WTC11 (cell line): ENCODE measurements around the gene GPR151. TPM values are rescaled to one million over a fixed set of nuclear protein-coding genes. Genes with fewer than 3 reads are reported as not detected.

Experiments used
- ATAC-seq: fragments of 200-7000 bp; cut with Tn5 transposase; 2 replicates; pipeline ENCODE4 v1.10.0; 2021; ENCODE audit warnings: mild to moderate bottlenecking, moderate library complexity
- CTCF ChIA-PET: fragments of 300-600 bp; sonication (Branson Sonifier 250); formaldehyde crosslinking; loops from one replicate; lab custom pipeline; 2021; ENCODE audit warnings: antibody characterized with exemption; lab: Charles Lee
- POLR2A ChIA-PET: fragments of 350-600 bp; sonication (Branson Sonifier 250); formaldehyde crosslinking; loops from one replicate; lab custom pipeline; 2021; ENCODE audit warnings: antibody characterized with exemption; lab: Charles Lee
- DNase-seq: peaks from one replicate; pipeline ENCODE4 v3.0.0; 2021; ENCODE audit warnings: low spot score
- H3K27ac Mint-ChIP-seq: 2 replicates; pipeline ENCODE4 v1.8.0; 2021; ENCODE audit warnings: mixed read lengths
- H3K27me3 Mint-ChIP-seq: 2 replicates; pipeline ENCODE4 v1.8.0; 2021; ENCODE audit warnings: low read depth, mild to moderate bottlenecking, moderate library complexity, mixed read lengths
- H3K36me3 Mint-ChIP-seq: 2 replicates; pipeline ENCODE4 v1.8.0; 2021; ENCODE audit warnings: mixed read lengths
- H3K4me1 Mint-ChIP-seq: 2 replicates; pipeline ENCODE4 v1.8.0; 2022; ENCODE audit warnings: mixed read lengths
- H3K4me3 Mint-ChIP-seq: 2 replicates; pipeline ENCODE4 v1.8.0; 2021; ENCODE audit warnings: mild to moderate bottlenecking, moderate library complexity, mixed read lengths
- H3K9me3 Mint-ChIP-seq: 2 replicates; pipeline ENCODE4 v1.8.0; 2021; ENCODE audit warnings: mixed read lengths
- ATF1 ChIP-seq: sonication (generic); formaldehyde crosslinking; IDR thresholded peaks from 2 replicates; pipeline ENCODE4 v1.8.1; 2023; ENCODE audit warnings: mild to moderate bottlenecking, moderate library complexity, missing genetic modification reagents
- ATF3 ChIP-seq: sonication (generic); formaldehyde crosslinking; conservative IDR thresholded peaks from 2 replicates; pipeline ENCODE4 v1.8.1; 2022; ENCODE audit warnings: mild to moderate bottlenecking, missing genetic modification reagents
- ATF6 ChIP-seq: sonication (generic); formaldehyde crosslinking; IDR thresholded peaks from 2 replicates; pipeline ENCODE4 v1.8.1; 2023; ENCODE audit warnings: mild to moderate bottlenecking, missing genetic modification reagents
- ESRRA ChIP-seq: sonication (generic); formaldehyde crosslinking; IDR thresholded peaks from 2 replicates; pipeline ENCODE4 v1.8.1; 2022; ENCODE audit warnings: mild to moderate bottlenecking, missing genetic modification reagents, borderline replicate concordance
- GABPB1 ChIP-seq: sonication (generic); formaldehyde crosslinking; IDR thresholded peaks from 2 replicates; pipeline ENCODE4 v1.8.1; 2023; ENCODE audit warnings: mild to moderate bottlenecking, missing genetic modification reagents
- IRF2 ChIP-seq: sonication (generic); formaldehyde crosslinking; IDR thresholded peaks from 2 replicates; pipeline ENCODE4 v1.8.0; 2022; ENCODE audit warnings: low read depth, missing genetic modification reagents, borderline replicate concordance
- MXD4 ChIP-seq: fragments of 250-450 bp; sonication (Bioruptor Pico); IDR thresholded peaks from 2 replicates; pipeline ENCODE4 v1.8.0; 2021; ENCODE audit warnings: mild to moderate bottlenecking, moderate library complexity, borderline replicate concordance
- STAT6 ChIP-seq: sonication (generic); formaldehyde crosslinking; conservative IDR thresholded peaks from 2 replicates; pipeline ENCODE4 v1.8.1; 2023; ENCODE audit warnings: mild to moderate bottlenecking, low read depth, missing genetic modification reagents, moderate library complexity
- TEAD4 ChIP-seq: sonication (generic); formaldehyde crosslinking; IDR thresholded peaks from 2 replicates; pipeline ENCODE4 v1.8.0; 2022; ENCODE audit warnings: mild to moderate bottlenecking, missing genetic modification reagents
- USF2 ChIP-seq: sonication (generic); formaldehyde crosslinking; IDR thresholded peaks from 2 replicates; pipeline ENCODE4 v1.8.1; 2023; ENCODE audit warnings: mild to moderate bottlenecking, missing genetic modification reagents, moderate library complexity
- ZNF121 ChIP-seq: sonication (generic); formaldehyde crosslinking; IDR thresholded peaks from 2 replicates; pipeline ENCODE4 v1.8.0; 2023; ENCODE audit warnings: missing genetic modification reagents
- ZNF138 ChIP-seq: sonication (generic); formaldehyde crosslinking; conservative IDR thresholded peaks from 2 replicates; pipeline ENCODE4 v1.8.1; 2022; ENCODE audit warnings: mild to moderate bottlenecking, moderate library complexity, missing genetic modification reagents
- ZNF232 ChIP-seq: sonication (generic); formaldehyde crosslinking; IDR thresholded peaks from 2 replicates; pipeline ENCODE4 v1.8.0; 2022; ENCODE audit warnings: mild to moderate bottlenecking, missing genetic modification reagents
- ZNF317 ChIP-seq: sonication (generic); formaldehyde crosslinking; IDR thresholded peaks from 2 replicates; pipeline ENCODE4 v1.8.1; 2023; ENCODE audit warnings: low read depth, mild to moderate bottlenecking, moderate library complexity, missing genetic modification reagents, borderline replicate concordance
- ZNF396 ChIP-seq: fragments of 250-450 bp; sonication (Bioruptor Pico); IDR thresholded peaks from 2 replicates; pipeline ENCODE4 v1.8.0; 2021; ENCODE audit warnings: mild to moderate bottlenecking, moderate library complexity, borderline replicate concordance
- ZNF423 ChIP-seq: fragments of 250-450 bp; sonication (Bioruptor Pico); IDR thresholded peaks from 2 replicates; pipeline ENCODE4 v2.1.2; 2022; ENCODE audit warnings: mild to moderate bottlenecking, moderate library complexity
- total RNA-seq: library from RNA; stranded (reverse); gene quantifications from 3 replicates; pipeline ENCODE4 v1.2.3, GENCODE V29; 2021
- TF ChIP-seq, protein P1 (sequence below): fragments of 200-600 bp; IDR thresholded peaks from 2 replicates; pipeline ENCODE4 v1.8.0; 2022; ENCODE audit warnings: antibody characterized with exemption
- TF ChIP-seq, protein P2 (sequence below): sonication (generic); formaldehyde crosslinking; IDR thresholded peaks from 2 replicates; pipeline ENCODE4 v1.8.0; 2022; ENCODE audit warnings: mild to moderate bottlenecking, missing genetic modification reagents
- TF ChIP-seq, protein P3 (sequence below): sonication (generic); formaldehyde crosslinking; IDR thresholded peaks from 2 replicates; pipeline ENCODE4 v1.8.0; 2022; ENCODE audit warnings: missing genetic modification reagents

Gene GPR151
- total RNA-seq, 1 experiment from 2014 or later = not detected

- no peak for ATAC-seq
- H3K36me3 Mint-ChIP-seq = no peaks in the 10 kb centered on the region
- no peak for DNase-seq
- H3K4me1 Mint-ChIP-seq = peaks cover 8% of the 10 kb centered on the region
- ChIA-PET CTCF (interaction anchor here (1.1 to 4.6 kb wide), 3 partner anchors 335 to 560 kb away, joined by 3 to 65 read pairs (median 4); no protein-coding TSS in a partner anchor), POLR2A (no interaction called here)
- no peak overlapping the region for H3K4me3 Mint-ChIP-seq
- no peaks in the 10 kb centered on the region for H3K27me3 Mint-ChIP-seq
- no peak overlapping the region for H3K27ac Mint-ChIP-seq
- H3K9me3 Mint-ChIP-seq = no peaks in the 10 kb centered on the region
- no peak for TF ChIP-seq ATF6
- no peak for TF ChIP-seq ZNF396 (CRISPR knock-in tag)
- no peak for TF ChIP-seq MXD4
- no peak for TF ChIP-seq ESRRA
- TF ChIP-seq STAT6 (CRISPR knock-in tag) = no peak
- TF ChIP-seq, protein P1, sequence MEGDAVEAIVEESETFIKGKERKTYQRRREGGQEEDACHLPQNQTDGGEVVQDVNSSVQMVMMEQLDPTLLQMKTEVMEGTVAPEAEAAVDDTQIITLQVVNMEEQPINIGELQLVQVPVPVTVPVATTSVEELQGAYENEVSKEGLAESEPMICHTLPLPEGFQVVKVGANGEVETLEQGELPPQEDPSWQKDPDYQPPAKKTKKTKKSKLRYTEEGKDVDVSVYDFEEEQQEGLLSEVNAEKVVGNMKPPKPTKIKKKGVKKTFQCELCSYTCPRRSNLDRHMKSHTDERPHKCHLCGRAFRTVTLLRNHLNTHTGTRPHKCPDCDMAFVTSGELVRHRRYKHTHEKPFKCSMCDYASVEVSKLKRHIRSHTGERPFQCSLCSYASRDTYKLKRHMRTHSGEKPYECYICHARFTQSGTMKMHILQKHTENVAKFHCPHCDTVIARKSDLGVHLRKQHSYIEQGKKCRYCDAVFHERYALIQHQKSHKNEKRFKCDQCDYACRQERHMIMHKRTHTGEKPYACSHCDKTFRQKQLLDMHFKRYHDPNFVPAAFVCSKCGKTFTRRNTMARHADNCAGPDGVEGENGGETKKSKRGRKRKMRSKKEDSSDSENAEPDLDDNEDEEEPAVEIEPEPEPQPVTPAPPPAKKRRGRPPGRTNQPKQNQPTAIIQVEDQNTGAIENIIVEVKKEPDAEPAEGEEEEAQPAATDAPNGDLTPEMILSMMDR = no peak
- TF ChIP-seq GABPB1 (CRISPR knock-in tag) = no peak
- TF ChIP-seq ZNF232 (CRISPR knock-in tag) = no peak
- TF ChIP-seq ZNF423 (CRISPR knock-in tag) = no peak
- TF ChIP-seq TEAD4 (CRISPR knock-in tag) = no peak
- TF ChIP-seq ATF1 (CRISPR knock-in tag) = no peak
- no peak for TF ChIP-seq ATF3
- TF ChIP-seq ZNF121 = no peak
- TF ChIP-seq, protein P2, sequence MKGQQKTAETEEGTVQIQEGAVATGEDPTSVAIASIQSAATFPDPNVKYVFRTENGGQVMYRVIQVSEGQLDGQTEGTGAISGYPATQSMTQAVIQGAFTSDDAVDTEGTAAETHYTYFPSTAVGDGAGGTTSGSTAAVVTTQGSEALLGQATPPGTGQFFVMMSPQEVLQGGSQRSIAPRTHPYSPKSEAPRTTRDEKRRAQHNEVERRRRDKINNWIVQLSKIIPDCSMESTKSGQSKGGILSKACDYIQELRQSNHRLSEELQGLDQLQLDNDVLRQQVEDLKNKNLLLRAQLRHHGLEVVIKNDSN (CRISPR knock-in tag) = no peak
- no peak for TF ChIP-seq IRF2 (CRISPR knock-in tag)
- no peak for TF ChIP-seq USF2 (CRISPR knock-in tag)
- TF ChIP-seq, protein P3, sequence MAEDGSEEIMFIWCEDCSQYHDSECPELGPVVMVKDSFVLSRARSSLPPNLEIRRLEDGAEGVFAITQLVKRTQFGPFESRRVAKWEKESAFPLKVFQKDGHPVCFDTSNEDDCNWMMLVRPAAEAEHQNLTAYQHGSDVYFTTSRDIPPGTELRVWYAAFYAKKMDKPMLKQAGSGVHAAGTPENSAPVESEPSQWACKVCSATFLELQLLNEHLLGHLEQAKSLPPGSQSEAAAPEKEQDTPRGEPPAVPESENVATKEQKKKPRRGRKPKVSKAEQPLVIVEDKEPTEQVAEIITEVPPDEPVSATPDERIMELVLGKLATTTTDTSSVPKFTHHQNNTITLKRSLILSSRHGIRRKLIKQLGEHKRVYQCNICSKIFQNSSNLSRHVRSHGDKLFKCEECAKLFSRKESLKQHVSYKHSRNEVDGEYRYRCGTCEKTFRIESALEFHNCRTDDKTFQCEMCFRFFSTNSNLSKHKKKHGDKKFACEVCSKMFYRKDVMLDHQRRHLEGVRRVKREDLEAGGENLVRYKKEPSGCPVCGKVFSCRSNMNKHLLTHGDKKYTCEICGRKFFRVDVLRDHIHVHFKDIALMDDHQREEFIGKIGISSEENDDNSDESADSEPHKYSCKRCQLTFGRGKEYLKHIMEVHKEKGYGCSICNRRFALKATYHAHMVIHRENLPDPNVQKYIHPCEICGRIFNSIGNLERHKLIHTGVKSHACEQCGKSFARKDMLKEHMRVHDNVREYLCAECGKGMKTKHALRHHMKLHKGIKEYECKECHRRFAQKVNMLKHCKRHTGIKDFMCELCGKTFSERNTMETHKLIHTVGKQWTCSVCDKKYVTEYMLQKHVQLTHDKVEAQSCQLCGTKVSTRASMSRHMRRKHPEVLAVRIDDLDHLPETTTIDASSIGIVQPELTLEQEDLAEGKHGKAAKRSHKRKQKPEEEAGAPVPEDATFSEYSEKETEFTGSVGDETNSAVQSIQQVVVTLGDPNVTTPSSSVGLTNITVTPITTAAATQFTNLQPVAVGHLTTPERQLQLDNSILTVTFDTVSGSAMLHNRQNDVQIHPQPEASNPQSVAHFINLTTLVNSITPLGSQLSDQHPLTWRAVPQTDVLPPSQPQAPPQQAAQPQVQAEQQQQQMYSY (CRISPR knock-in tag) = no peak
- TF ChIP-seq ZNF317 = no peak
- TF ChIP-seq ZNF138 (CRISPR knock-in tag) = no peak
These were observed 24.4 kb upstream of the GPR151 start for GRCh38 chr5:146540414-146540813.
